Measurements from ENCODE around the gene PLPP7. TPM values are rescaled to one million over a fixed set of nuclear protein-coding genes. Genes with fewer than 3 reads are reported as not detected.

PLPP7 gene
- total RNA-seq, 1 donor from 2014 or later: 0.73 TPM

GRCh38 chr9:131312822-131313770 lies 23.6 kb downstream of the PLPP7 start:
- no peak overlapping the region for H3K4me3 Mint-ChIP-seq (ENCODE audit: unreplicated experiment)
- no peaks in the 10 kb centered on the region for H3K4me1 Mint-ChIP-seq (ENCODE audit: unreplicated experiment)
- H3K36me3 Mint-ChIP-seq (ENCODE audit: unreplicated experiment): no peaks in the 10 kb centered on the region
- TF ChIP-seq CTCF (IDR thresholded peaks at IDR 0.05): no peak
- H3K27ac Mint-ChIP-seq (ENCODE audit: unreplicated experiment): no peak overlapping the region
- no peak for DNase-seq (ENCODE audit: extremely low spot score, unreplicated experiment)
- H3K27me3 Mint-ChIP-seq (ENCODE audit: unreplicated experiment): no peaks in the 10 kb centered on the region
- H3K9me3 Mint-ChIP-seq (ENCODE audit: unreplicated experiment): no peaks in the 10 kb centered on the region

GRCh38 chr9:131318231-131319085 lies 28.9 kb downstream of the PLPP7 start:
- Mint-ChIP-seq H3K27ac (ENCODE audit: unreplicated experiment) (no peak overlapping the region), H3K36me3 (ENCODE audit: unreplicated experiment) (no peaks in the 10 kb centered on the region), H3K4me1 (ENCODE audit: unreplicated experiment) (no peaks in the 10 kb centered on the region), H3K9me3 (ENCODE audit: unreplicated experiment) (no peaks in the 10 kb centered on the region), H3K27me3 (ENCODE audit: unreplicated experiment) (peaks cover 7% of the 10 kb centered on the region), H3K4me3 (ENCODE audit: unreplicated experiment) (no peak overlapping the region)
- no peak for DNase-seq (ENCODE audit: extremely low spot score, unreplicated experiment)
- TF ChIP-seq CTCF (IDR thresholded peaks at IDR 0.05): no peak

- no peak for DNase-seq (ENCODE audit: extremely low spot score, unreplicated experiment)
- Mint-ChIP-seq H3K9me3 (ENCODE audit: unreplicated experiment) (no peaks in the 10 kb centered on the region), H3K27ac (ENCODE audit: unreplicated experiment) (no peak overlapping the region), H3K4me1 (ENCODE audit: unreplicated experiment) (no peaks in the 10 kb centered on the region), H3K36me3 (ENCODE audit: unreplicated experiment) (no peaks in the 10 kb centered on the region), H3K4me3 (ENCODE audit: unreplicated experiment) (no peak overlapping the region), H3K27me3 (ENCODE audit: unreplicated experiment) (peaks cover 7% of the 10 kb centered on the region)
- TF ChIP-seq CTCF (IDR thresholded peaks at IDR 0.05): no peak
These were observed 30.0 kb downstream of the PLPP7 start for GRCh38 chr9:131319486-131319885.

GRCh38 chr9:131320031-131320685 lies 30.6 kb downstream of the PLPP7 start:
- H3K27ac Mint-ChIP-seq (ENCODE audit: unreplicated experiment): no peak overlapping the region
- no peaks in the 10 kb centered on the region for H3K4me1 Mint-ChIP-seq (ENCODE audit: unreplicated experiment)
- no peaks in the 10 kb centered on the region for H3K9me3 Mint-ChIP-seq (ENCODE audit: unreplicated experiment)
- TF ChIP-seq CTCF (IDR thresholded peaks at IDR 0.05): no peak
- H3K4me3 Mint-ChIP-seq (ENCODE audit: unreplicated experiment): no peak overlapping the region
- H3K36me3 Mint-ChIP-seq (ENCODE audit: unreplicated experiment): no peaks in the 10 kb centered on the region
- peaks cover 7% of the 10 kb centered on the region for H3K27me3 Mint-ChIP-seq (ENCODE audit: unreplicated experiment)
- no peak for DNase-seq (ENCODE audit: extremely low spot score, unreplicated experiment)
